Activated naive CD8-positive, alpha-beta T cell (primary cell): ENCODE measurements around the gene TRH.
"Not testable (repeated sequence)": the region's sequence is repeated elsewhere in the genome, so short reads cannot be mapped to it uniquely, and the experiment has no call there.

Experiments used
- H3K27ac Mint-ChIP-seq: one replicate; pipeline ENCODE4 v1.8.0; 2021; ENCODE audit warnings: mixed read lengths
- H3K27me3 Mint-ChIP-seq: one replicate; pipeline ENCODE4 v1.8.0; 2021; ENCODE audit warnings: mixed read lengths
- H3K36me3 Mint-ChIP-seq: one replicate; pipeline ENCODE4 v1.8.0; 2021; ENCODE audit warnings: mixed read lengths
- H3K4me1 Mint-ChIP-seq: one replicate; pipeline ENCODE4 v1.8.0; 2021; ENCODE audit warnings: low read depth, mixed read lengths
- H3K4me3 Mint-ChIP-seq: one replicate; pipeline ENCODE4 v1.8.0; 2021; ENCODE audit warnings: mild to moderate bottlenecking, mixed read lengths
- H3K9me3 Mint-ChIP-seq: one replicate; pipeline ENCODE4 v1.8.0; 2021; ENCODE audit warnings: low read depth, mixed read lengths

Gene TRH

DNA sequence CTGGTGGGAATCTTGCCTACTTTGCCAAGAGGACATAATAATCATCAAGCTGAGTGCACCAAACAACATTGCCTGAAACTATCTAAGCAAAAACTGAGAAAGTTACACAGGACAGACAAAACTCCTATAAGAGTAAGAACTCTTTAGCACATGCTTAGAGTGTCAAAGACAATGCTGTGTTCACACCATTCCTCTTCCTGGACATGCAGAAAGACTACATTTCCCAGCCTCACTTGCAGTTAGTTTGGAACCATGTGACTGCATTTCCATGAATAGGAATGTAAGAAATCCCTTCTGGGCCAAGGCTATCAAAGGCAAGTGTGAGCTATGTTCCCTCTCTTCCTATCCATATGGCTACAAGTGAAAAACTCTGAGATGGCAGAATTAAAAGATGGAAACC is 37.6 kb downstream of the TRH start:
- H3K4me3 Mint-ChIP-seq, H3K9me3 Mint-ChIP-seq, H3K27me3 Mint-ChIP-seq: not testable (repeated sequence)

DNA sequence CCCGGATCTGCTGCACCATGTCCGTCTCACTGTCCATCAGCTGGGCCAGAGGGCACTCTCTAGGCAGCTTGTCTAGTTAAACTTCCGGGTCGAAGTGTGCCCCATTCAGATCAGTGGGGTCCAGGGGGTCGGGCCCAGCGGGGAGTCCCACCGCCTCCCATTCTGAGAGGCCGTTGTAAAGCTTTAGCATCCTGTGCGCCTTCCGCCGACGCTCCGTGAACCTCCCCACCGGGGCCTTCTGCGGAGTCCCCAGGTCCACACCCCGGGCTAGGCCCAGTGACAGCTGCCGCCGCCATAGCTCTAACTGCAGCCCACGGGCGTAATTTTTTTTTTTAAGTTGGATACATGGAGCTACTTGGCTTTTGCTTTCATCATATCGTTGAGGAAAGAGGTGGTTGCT is 38.7 kb downstream of the TRH start:
- not testable (repeated sequence) for H3K27ac Mint-ChIP-seq, H3K36me3 Mint-ChIP-seq, H3K9me3 Mint-ChIP-seq, H3K27me3 Mint-ChIP-seq, H3K4me1 Mint-ChIP-seq, H3K4me3 Mint-ChIP-seq

More for the DNA sequence above, 37.6 kb downstream of the TRH start:
- not testable (repeated sequence) for H3K27ac Mint-ChIP-seq, H3K36me3 Mint-ChIP-seq, H3K4me1 Mint-ChIP-seq

DNA sequence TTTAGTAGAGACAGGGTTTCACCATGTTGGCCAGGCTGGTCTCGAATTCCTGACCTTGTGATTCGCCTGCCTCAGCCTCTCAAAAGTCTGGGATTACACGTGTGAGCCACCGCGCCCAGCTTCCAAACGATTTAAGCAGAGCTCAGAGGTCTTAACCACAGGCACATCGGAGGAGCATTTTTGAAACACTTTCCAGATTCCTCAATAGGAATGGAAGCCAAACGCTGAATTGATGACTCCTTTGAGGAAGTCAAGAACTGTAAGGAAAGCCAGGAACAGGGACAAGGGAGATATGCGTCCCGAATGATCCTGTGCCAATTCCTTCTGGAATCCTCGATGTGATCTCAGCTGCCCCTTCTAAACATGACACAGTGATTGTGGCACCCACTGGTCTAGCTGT is 40.0 kb downstream of the TRH start:
- Mint-ChIP-seq H3K27ac (no peak overlapping the region), H3K27me3 (peaks cover 6% of the 10 kb centered on the region), H3K9me3 (no peaks in the 10 kb centered on the region), H3K36me3 (no peaks in the 10 kb centered on the region), H3K4me3 (no peak overlapping the region), H3K4me1 (no peaks in the 10 kb centered on the region)

DNA sequence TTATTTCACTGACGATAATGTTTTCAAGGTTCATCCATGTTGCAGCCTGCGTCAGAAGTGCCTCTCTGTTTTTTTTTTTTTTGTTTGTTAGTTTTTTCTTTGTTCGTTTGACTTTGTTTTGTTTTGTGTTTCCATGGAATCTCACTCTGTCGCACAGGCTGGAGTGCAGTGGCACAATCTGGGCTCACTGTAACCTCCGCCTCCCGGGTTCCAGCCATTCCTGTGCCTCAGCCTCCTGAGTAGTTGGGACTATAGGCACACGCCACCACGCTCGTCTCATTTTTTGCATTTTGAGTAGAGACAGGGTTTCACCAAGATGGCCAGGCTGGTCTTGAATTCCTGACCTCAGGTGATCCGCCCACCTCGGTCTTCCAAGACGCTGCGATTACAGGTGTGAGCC is 43.1 kb downstream of the TRH start:
- H3K9me3 Mint-ChIP-seq, H3K4me1 Mint-ChIP-seq, H3K36me3 Mint-ChIP-seq, H3K27ac Mint-ChIP-seq, H3K27me3 Mint-ChIP-seq, H3K4me3 Mint-ChIP-seq: not testable (repeated sequence)

DNA sequence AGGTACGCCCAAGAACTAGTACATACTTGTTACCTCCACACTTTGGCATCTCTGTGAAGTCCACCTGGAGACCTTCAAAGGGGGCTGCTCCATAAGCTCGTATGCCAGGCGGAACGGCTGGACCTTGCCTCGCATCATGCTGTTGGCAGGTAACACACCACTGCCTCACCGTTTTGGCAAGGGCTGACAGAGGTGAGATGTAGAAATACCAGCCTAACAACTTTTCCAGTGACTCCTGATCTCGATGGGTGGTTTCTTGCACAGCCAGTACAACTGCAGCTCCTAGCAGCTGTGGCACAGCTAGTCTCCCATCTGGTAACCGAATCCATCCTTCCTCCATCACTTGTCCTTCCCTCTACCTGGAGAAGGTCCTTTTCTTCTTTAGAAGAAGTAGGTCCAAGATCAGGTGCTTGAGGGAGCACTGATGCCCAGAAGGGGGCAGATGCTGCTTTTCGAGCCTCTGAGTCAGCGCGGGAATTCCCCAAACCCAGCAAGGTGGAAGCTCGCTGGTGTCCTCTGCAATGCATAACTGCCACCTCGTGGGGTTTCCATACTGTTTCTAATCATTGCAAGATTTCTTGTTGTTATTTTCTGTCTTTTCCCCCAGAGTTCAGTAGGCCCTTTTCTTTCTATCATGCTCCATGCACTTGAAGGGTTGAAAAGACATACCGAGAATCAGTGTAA is 51.8 kb downstream of the TRH start:
- not testable (repeated sequence) for H3K4me3 Mint-ChIP-seq, H3K27me3 Mint-ChIP-seq, H3K4me1 Mint-ChIP-seq, H3K27ac Mint-ChIP-seq, H3K36me3 Mint-ChIP-seq, H3K9me3 Mint-ChIP-seq

DNA sequence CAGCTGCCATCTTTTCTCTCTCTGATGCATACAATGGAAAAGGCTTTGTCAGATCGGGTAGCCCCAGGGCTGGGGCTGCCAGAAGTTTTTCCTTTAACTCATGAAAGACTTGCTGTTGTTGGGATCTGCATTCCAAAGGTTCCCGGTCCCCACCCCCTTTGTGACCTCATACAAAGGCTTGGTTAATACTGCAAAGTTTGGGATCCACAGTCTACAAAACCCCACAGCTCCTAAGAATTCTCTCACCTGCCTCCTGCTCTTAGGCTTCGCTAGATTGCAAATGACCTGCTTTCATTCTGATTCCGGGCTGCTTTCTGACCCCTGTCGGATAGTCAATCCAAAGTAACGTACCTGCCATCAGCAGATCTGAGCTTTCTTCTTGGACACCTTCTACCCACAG is 52.9 kb downstream of the TRH start:
- H3K27ac Mint-ChIP-seq, H3K27me3 Mint-ChIP-seq, H3K9me3 Mint-ChIP-seq, H3K4me1 Mint-ChIP-seq, H3K4me3 Mint-ChIP-seq, H3K36me3 Mint-ChIP-seq: not testable (repeated sequence)
